ENCODE measurements around the gene ELOB. TPM values are rescaled to one million over a fixed set of nuclear protein-coding genes. Genes with fewer than 3 reads are reported as not detected.
A peak's percentile ranks its signal among the peaks of the same experiment; 100 is the strongest.

Gene ELOB
- total RNA-seq, 1 donor from 2014 or later = 946 TPM

DNA sequence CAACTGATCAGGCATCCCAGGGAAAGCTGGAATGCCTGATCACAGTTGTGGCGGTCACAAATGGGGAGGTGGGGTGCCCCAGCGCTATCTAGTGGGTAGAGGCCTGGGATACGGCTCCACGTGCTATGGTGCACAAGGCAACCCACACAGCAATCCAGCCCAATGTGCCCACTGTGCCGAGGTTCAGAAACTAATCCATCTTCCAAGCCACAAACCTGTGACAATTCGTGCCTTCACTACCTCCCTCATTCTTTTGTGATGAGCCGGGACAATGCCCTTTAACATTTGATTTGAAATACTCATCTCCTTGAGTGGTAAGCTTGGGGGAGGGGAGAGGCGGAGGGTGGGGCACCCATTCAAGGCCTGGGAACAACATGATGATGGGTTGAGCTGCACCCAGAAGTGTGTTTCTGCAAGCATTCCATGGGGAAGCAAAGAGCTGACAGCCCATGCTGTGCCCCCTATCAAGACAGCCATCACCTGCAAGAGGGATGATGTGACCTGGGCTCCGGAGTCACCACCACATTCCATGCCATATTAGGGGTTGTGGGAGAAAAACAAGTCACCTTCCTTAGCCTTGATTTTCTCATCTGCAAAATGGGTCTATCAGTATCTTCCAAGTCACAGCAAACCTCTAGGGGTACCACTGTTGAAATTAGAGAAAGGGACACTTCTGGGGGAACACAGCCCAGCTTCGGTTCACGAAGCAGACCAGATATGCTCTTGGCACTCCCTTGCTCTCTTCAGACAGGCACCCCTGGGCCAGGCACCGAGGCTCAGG, 3.7 kb downstream of the ELOB start:
- DNase-seq (ENCODE audit: low read depth) (no peak), FAIRE-seq (no peak)
- Histone ChIP-seq H3K36me3 (ENCODE audit: control insufficient read depth, insufficient read depth, low read length) (peaks cover 38% of the 10 kb centered on the region), H3K4me3 (ENCODE audit: low read depth, low read length) (no peak overlapping the region), H3K27me3 (ENCODE audit: control insufficient read depth, insufficient read depth, low read length) (no peaks in the 10 kb centered on the region)
- no peak for TF ChIP-seq CTCF (IDR thresholded peaks at IDR 0.05; ENCODE audit: insufficient read depth, low read length, severe bottlenecking)

DNA sequence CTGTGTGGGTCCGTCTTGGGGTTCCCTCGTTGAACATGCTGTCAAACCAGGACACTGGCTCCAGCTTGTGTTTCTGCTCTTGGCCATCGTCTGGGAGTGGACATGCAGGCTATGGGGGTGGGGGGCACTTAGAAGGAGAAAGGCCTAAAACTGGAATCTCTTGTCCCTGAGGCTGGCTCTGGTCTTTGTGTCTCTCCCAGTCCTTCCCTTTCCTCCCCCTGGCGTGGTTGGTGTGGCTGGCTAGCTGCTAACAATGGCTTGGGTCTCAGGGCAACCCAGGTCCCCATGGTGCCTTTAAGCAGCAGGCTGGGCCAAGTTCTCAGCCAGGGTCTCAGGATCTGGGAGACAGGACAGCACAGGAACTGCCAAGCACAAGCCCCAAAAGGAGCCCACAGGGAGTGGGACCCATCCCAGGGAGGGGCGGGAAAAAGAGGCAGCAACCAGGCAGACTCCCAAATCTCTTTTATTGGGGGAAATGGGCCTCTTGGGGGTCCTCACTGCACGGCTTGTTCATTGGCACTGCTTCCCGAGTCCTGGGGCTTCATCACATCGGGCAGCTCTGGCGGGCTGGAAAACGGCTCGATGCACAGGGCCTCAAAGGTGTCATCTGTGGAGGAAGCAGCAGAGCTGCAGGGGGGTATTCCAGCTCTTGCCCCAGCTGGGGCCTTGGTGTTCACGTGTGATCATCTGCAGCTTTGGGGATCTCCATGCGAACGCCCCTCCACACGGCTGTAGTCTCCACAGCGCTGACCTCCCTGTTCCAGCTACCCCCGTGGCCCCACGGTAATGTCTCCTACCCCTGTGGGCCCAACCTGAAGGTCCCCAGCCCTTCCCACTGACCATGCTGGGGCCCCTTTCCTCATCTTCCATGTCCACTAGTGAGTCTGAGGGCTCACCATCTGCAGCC, 5.3 kb downstream of the ELOB start:
- DNase-seq (ENCODE audit: low read depth) (no peak), FAIRE-seq (no peak)
- no peak for TF ChIP-seq CTCF (IDR thresholded peaks at IDR 0.05; ENCODE audit: insufficient read depth, low read length, severe bottlenecking)
- Histone ChIP-seq H3K36me3 (ENCODE audit: control insufficient read depth, insufficient read depth, low read length) (peaks cover 47% of the 10 kb centered on the region), H3K4me3 (ENCODE audit: low read depth, low read length) (no peak overlapping the region), H3K27me3 (ENCODE audit: control insufficient read depth, insufficient read depth, low read length) (no peaks in the 10 kb centered on the region)

GRCh38 chr16:2770057-2770951, 6.8 kb downstream of the ELOB start:
- Histone ChIP-seq H3K4me3 (ENCODE audit: low read depth, low read length) (no peak overlapping the region), H3K27me3 (ENCODE audit: control insufficient read depth, insufficient read depth, low read length) (no peaks in the 10 kb centered on the region), H3K36me3 (ENCODE audit: control insufficient read depth, insufficient read depth, low read length) (peaks cover 56% of the 10 kb centered on the region)
- no peak for FAIRE-seq
- DNase-seq (ENCODE audit: low read depth) = no peak
- peak; percentile 9 for TF ChIP-seq CTCF (IDR thresholded peaks at IDR 0.05; ENCODE audit: insufficient read depth, low read length, severe bottlenecking)

GRCh38 chr16:2769675-2770056, 7.4 kb downstream of the ELOB start:
- FAIRE-seq = peak; percentile 68
- no peak for TF ChIP-seq CTCF (IDR thresholded peaks at IDR 0.05; ENCODE audit: insufficient read depth, low read length, severe bottlenecking)
- H3K36me3 ChIP-seq (ENCODE audit: control insufficient read depth, insufficient read depth, low read length) = peaks cover 50% of the 10 kb centered on the region
- H3K27me3 ChIP-seq (ENCODE audit: control insufficient read depth, insufficient read depth, low read length) = no peaks in the 10 kb centered on the region
- no peak overlapping the region for H3K4me3 ChIP-seq (ENCODE audit: low read depth, low read length)
- DNase-seq (ENCODE audit: low read depth) = peak; percentile 50

- H3K36me3 ChIP-seq (ENCODE audit: control insufficient read depth, insufficient read depth, low read length) = peaks cover 49% of the 10 kb centered on the region
Measured at GRCh38 chr16:2769100-2769529, 8.0 kb downstream of the ELOB start.

More at GRCh38 chr16:2769100-2769529, 8.0 kb downstream of the ELOB start:
- TF ChIP-seq CTCF (IDR thresholded peaks at IDR 0.05; ENCODE audit: insufficient read depth, low read length, severe bottlenecking) = no peak
- FAIRE-seq = no peak
- no peak overlapping the region for H3K4me3 ChIP-seq (ENCODE audit: low read depth, low read length)
- DNase-seq (ENCODE audit: low read depth) = no peak
- no peaks in the 10 kb centered on the region for H3K27me3 ChIP-seq (ENCODE audit: control insufficient read depth, insufficient read depth, low read length)
